GM13977 (cell line): ENCODE measurements around the gene FANCC.

Source experiments
- DNase-seq: peaks from one replicate; pipeline ENCODE4 v3.0.0; 2012; ENCODE audit warnings: low spot score
- in situ Hi-C: fragments of 300-500 bp; cut with MboI; formaldehyde crosslinking; loops from one replicate; pipeline ENCODE4 v1.12.0; 2022; ENCODE audit warnings: low sequenced_read_pairs, low pct_unique_long_range_greater_than_20kb, mixed read lengths, inconsistent platforms; ENCODE audit not compliant: unreplicated experiment
- TF ChIP-seq, protein P1 (sequence below): IDR thresholded peaks from 2 replicates; pipeline ENCODE4 v1.5.1; 2012; ENCODE audit warnings: mild to moderate bottlenecking, control low read depth; ENCODE audit not compliant: insufficient read depth; ENCODE audit errors: extremely low read depth, missing control alignments

FANCC gene

GRCh38 chr9:95074632-95075031 lies 242.9 kb downstream of the FANCC start:
- in situ Hi-C loops = no loop called here
- TF ChIP-seq, protein P1, sequence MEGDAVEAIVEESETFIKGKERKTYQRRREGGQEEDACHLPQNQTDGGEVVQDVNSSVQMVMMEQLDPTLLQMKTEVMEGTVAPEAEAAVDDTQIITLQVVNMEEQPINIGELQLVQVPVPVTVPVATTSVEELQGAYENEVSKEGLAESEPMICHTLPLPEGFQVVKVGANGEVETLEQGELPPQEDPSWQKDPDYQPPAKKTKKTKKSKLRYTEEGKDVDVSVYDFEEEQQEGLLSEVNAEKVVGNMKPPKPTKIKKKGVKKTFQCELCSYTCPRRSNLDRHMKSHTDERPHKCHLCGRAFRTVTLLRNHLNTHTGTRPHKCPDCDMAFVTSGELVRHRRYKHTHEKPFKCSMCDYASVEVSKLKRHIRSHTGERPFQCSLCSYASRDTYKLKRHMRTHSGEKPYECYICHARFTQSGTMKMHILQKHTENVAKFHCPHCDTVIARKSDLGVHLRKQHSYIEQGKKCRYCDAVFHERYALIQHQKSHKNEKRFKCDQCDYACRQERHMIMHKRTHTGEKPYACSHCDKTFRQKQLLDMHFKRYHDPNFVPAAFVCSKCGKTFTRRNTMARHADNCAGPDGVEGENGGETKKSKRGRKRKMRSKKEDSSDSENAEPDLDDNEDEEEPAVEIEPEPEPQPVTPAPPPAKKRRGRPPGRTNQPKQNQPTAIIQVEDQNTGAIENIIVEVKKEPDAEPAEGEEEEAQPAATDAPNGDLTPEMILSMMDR = no peak
- DNase-seq = no peak

- TF ChIP-seq, protein P1 = no peak
- in situ Hi-C loops = no loop called here
- no peak for DNase-seq
Observed at GRCh38 chr9:95073918-95074317, 243.6 kb downstream of the FANCC start.

- in situ Hi-C loops = no loop called here
- TF ChIP-seq, protein P1 = peak; percentile 19
- no peak for DNase-seq
Observed at GRCh38 chr9:95073042-95073607, 244.4 kb downstream of the FANCC start.

DNA sequence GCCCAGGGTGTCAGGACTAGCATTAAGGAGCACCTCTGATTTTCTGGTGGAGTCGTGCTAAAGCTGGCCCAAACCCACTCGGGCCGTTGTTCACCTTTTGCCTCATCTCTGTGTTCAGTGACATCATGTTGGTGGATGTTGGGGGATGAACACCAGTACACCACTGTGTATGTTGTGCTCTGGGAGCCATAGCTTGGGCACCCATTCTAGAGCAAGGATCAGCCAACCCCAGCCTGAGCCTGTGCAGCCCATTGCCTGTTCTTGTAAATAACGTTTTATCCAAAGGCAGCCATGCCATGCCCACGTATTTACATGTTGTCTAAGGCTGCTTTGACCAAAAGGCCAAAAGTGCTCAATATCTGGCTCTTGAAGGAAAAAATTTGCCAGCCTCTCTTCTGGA lies 245.6 kb downstream of the FANCC start:
- no peak for DNase-seq
- TF ChIP-seq, protein P1 = no peak
- in situ Hi-C loops = no loop called here

DNA sequence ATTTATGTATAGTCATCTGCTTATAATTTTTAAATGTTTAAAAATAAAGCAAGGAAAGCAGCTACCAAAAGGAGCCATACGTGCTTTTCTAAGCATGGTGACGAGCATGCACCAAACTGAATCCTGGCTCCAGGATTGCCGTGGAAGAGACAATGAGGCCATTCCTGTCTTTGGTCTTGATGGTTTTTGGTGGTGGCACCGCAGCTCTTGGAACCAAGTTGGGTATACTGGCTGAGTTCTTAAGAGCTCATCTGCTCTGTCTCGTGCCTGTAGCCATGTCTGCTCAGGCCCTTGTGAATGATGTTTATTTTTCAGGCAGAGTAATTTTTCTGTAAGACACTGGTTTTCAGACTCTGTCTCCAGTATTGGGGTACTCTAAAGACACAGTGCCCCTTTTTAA lies 246.1 kb downstream of the FANCC start:
- in situ Hi-C loops = no loop called here
- no peak for DNase-seq
- TF ChIP-seq, protein P1 = no peak

- no peak for DNase-seq
- TF ChIP-seq, protein P1 = no peak
- in situ Hi-C loops = no loop called here
Observed at GRCh38 chr9:95070549-95071021, 246.9 kb downstream of the FANCC start.
